ENCODE data around the gene C13orf46.
A peak's percentile ranks its signal among the peaks of the same experiment; 100 is the strongest.
"Not testable (repeated sequence)": the region's sequence is repeated elsewhere in the genome, so short reads cannot be mapped to it uniquely, and the experiment has no call there.

C13orf46 gene

DNA sequence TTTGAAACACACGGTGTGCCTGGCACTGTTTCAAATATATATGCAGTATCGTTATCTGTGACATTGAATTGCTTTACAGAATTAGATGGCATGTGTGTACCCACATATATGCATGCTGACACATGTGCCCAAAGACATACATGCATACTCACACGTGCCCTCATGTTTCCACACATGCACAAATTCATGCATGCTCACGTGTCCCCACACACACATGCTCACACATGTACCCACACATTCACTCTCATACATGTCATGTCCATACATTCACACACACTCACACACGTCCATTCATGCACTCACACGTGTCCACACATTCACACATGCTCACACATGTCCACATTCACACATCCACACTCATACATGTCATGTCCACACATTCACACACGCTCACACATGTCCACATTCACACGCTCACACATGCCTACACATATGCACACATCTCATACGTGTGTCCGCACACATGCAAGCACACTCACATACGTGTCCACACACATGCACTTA is 17.9 kb upstream of the C13orf46 start:
- DNase-seq (ENCODE audit: low read depth): no peak

DNA sequence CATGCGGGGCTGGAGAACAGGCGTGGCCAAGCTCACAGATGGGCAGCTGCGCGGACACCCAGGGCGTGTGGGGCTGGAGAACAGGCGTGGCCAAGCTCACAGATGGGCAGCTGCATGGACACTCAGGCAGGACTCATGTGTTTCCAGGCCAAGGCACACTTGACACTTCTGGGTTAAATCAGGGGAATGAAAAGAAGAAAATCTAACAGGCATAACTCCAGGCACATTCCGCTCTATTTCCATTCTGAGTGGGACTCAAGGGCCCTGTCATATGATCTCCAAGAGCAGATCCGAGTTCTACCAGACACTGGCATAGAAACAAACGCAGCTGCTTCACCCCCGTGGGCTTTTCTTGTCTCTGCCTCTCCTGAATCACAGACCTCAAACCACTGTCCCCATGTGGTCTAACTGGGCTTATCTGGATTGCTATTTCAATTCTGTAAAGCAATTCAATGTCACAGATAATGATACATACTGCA is 17.4 kb upstream of the C13orf46 start:
- no peak for DNase-seq (ENCODE audit: low read depth)

DNA sequence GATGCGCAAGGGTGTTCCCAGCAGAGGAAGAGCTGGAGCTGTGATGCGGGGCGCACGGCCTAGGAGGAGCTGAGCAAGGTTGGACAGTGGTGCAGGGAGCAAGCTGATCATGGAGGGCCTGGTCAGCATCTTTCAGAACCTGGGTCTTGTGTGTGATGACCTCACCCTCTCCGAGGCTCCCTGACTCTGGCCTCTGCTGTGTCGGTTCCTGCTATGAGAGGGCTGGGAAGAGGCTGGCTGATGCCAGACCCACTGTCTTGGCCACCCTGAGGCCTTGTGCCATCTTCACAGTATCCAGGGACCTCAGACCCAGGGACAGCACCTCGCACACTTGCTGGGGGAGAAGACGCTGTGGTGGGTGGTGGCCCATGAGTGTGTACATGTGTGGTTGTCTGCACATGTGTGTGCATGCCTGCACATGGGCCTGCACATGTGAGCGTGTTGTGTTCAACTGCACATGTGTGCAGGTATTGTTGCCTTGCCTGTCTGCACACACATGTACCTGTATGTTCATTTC is 16.5 kb upstream of the C13orf46 start:
- DNase-seq (ENCODE audit: low read depth): no peak

DNA sequence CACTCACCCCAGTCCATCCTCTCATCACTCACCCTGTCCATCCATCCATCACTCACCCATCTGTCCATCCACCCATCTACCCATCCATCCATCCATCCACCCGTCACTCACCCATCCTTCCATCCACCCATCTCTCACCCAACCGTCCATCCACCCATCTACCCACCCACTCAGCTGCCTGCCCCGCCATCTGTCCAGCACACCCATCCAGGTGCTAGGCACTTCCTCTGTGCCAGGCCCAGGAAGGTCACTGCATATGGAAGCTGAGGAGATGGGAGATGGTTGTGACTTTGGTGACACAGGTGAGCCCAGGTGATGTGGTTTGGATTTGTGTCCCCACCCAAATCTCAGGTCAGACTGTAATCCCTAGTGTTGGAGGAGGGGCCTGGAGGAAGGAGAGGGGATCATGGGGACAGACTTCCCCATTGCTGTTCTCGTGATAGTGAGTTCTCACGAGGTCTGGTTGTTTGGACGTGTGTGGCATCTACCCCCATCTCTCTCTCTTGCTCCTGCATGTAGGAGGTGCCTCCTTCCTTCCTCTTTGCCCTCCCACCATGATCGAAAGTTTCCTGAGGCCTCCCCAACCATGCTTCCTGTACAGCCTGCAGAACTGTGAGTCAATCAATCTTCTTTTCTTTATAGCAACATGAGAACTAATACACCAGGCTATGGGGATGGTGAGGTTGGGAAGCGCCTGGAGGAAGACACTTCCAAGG is 15.9 kb upstream of the C13orf46 start:
- no peak for DNase-seq (ENCODE audit: low read depth)

DNA sequence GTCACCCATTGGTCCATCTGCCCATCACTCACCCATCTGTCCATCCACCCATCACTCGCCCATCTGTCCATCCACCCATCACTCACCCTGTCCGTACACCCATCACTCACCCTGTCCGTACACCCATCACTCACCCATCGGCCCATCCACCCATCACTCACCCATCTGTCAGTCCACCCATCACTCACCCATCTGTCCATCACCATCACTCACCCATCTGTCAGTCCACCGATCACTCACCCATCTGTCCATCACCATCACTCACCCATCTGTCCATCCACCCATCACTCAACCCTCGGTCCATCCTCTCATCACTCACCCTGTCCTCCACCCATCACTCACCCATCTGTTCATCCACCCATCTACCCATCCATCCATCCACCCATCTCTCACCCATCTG is 15.0 kb upstream of the C13orf46 start:
- DNase-seq (ENCODE audit: low read depth): not testable (repeated sequence)

DNA sequence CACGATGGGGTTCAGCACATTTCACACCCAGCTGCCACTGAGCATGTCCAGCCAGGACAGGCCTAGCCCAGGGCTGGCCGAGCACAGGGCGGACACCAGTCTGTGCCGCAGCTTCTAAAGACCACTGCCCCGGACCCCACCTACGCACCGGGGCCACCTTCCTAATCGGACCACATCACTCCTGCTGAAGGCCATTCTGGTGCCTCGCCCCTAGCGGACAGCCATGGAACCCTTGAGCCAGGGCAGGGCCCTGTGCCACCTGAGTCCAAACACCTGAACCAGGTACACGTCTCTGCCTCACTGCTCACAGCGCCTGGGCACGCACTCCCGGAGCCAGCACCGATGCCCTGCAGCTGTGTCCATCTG is 8.4 kb upstream of the C13orf46 start:
- DNase-seq (ENCODE audit: low read depth): no peak

DNA sequence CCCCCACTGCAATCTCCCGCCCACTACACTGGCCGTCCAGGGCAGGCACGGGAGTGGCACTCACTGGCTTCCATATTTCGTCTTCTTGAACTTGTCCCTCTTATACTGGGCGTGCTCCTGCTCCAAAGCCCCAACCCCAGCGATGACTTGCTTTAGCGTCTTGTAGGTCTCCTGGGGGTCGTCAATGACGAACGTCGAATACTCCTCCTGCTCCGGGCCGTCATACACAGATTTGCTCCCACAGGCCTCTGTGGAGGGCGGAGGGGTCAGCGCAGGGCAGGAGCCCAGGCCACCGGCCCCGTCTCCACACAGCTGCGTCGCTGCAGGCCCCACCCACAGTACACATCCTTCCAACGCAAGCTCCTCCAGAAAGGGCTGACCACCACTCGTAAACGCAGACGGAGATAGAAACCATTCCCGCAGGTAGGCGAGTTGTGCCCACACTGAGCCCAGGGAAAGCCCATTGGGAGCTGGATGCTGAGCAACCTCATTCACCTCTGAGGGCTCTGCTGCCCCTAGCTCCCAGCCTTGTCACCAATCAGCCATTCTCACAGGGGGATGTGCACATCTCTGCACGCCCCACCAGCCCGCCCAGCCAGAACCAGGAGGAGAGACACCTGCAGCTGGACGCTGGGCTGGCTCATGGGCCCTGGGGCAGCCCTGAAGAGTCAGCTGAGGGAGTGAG is 7.9 kb upstream of the C13orf46 start:
- no peak for DNase-seq (ENCODE audit: low read depth)

DNA sequence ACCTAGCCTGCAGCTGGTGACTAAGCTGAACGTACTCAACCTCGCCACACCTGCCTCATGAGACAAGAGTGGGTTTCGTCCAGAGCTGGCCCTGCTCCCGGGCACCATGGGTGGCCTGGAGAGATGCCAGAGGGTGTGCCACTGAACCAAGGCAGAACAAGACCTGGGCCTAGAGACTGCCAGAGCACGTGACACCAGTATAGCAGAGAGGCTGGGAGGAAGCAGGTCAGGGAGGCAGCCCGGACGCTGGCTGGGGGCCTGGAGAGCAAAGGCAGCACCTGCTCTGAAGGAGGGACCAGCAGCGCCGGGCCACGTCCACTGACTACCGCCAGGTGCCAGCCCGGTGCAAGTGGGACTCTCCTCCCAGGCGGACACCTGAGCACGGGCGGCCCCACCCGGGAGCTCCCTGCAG is 7.3 kb upstream of the C13orf46 start:
- no peak for DNase-seq (ENCODE audit: low read depth)

DNA sequence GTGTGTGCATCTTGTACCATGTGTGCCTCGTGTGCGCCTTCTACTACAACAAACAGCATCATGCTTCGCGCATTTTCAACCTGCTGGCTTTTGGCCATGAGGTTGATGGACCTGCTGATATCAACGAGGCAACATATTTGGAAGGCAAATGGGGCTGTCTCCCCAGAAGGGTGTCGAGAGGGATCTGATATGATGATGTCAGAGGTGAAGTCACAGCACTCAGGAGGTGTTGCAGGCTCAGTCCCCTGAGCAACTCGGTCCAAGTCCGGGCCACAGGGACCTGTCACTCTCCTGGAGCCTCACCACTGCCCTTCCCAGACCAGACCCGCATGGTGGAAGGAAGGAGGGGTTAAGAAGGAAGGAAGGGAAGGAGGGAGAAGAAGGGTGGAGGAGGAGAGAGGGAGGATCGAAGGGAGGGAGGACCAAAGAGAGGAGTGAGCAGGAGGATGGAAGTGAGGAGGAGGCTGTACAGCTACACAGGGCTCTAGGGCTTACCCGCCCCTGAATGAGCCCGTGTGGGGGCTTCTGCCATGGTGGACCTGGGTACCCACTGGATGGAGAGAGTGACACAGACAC is 6.7 kb upstream of the C13orf46 start:
- DNase-seq (ENCODE audit: low read depth): no peak

DNA sequence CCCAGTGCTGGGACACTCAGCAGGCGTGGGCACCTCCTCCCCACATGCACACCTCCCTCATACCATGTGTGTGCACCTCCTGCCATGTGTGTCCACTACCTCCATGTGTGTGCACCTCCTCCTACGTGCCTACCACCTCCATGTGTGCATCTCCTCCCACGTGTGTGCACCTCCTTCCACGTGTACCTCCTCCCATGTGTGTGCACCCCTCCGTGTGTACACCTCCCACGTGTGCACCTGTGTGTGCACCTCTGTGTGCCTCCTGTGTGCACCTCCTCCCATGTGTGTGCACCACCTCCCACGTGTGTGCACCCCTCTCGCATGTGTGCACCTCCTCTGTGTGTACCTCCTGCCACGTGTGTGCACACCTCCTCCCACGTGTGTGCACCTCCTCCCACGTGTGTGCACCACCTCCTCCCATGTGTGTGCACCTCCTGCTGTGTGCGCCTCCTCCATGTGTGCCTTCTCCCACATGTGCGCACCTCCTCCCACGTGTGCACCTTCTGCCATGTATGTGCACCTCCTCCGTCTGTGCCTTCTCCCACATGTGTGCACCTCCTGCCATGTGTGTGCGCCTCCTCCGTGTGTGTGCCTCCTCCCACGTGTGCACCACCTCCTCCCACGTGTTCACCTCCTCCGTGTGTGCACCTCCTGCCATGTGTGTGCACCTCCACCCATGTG is 6.1 kb upstream of the C13orf46 start:
- DNase-seq (ENCODE audit: low read depth): no peak

DNA sequence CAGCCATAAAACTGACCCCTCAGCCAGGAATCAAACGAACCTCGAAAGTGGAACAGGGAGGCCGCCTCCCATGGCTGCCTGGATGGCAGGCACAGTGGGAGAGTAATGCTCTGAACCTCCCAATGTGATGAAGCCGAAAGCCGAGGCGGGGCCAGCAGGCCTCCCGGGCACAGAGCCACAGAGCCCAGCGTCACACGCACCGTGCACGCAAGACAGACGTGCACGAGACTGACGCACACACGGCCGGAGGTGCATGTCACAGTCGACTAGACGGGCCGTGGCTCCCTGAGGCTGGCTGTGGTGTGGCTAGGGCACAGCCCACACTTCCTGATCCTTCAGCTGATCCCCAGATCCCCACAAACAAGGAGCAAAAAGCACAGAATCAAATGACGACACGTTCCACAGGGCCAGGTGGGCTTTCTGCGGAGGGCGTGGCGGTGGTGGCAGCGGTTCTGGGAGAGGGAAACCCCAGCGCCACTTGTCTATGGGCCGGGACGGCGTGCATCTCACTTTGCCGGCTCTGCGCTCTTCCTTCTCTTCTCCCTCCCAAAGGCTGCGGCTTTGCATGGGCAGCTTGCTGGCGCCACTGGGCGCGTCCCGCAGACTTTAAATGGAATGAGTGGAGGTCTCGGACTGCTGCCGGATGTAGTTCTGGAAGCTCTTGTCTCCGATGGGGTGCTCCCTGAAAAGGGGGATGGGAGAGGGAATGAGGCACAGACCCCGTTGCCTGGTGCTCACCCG is 5.0 kb upstream of the C13orf46 start:
- DNase-seq (ENCODE audit: low read depth): no peak

DNA sequence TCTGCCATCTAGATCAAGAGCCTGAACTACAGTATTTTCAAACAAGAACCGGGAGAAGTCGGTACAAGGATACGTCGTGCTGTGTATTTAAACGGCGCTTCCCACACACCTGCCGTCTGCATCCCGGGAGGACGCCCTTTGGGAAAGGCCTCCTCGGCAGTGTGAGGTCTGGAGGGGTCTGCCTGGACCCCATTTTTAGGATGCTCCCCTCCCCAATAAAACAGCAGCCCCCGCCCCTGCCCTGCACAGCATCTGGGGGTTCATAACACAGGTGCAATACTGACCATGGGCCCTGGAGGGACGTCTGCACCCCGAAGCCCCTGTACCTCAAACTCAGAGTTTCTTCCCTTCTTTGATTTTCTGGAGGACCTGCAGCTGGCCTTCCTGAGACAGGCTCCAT is 4.1 kb upstream of the C13orf46 start:
- DNase-seq (ENCODE audit: low read depth): no peak

DNA sequence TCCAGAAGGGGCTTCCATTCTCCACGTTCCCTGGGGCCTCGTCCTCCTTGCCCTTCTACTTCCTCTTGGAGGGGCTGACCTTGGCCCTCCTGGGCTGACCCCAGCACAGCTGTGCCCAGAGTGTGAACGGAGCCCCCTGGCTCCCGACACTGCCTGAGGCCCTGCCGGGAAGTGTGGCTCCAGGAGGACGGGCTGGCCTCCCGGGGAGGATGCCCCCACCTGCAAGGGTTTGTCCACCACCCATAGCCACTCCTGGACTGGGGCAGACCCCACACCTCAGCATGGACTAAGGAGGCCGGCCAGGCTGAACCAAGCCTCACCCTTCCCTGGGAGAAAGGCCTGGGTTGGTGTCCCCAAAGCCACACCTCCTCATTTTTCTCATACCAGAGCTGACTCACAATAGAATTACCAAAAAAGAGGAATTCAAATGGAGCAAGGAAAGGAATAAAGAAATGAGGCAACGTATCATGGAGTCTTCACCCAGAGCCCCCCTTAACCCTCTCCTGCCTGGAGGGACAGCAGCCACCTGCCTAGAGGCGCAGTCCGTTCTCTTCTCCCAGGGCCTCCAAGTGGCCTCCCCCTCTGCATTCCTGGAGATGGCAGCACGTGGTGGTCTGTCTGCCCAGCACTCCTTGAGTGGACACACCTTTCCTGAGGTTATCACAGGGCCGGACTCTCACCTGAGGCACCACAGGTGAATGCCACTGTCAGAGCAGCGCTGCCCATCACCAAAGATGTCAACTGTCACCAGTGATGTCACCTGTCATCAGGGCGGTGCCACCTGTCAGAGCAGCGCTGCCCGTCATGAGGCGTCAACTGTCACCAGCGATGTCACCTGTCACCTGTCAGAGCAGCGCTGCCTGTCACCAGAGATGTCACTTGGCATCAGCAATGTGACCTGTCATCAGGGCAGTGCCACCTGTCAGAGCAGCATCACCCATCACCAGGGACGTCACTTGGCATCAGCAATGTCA is 3.1 kb upstream of the C13orf46 start:
- DNase-seq (ENCODE audit: low read depth): peak; percentile 65

DNA sequence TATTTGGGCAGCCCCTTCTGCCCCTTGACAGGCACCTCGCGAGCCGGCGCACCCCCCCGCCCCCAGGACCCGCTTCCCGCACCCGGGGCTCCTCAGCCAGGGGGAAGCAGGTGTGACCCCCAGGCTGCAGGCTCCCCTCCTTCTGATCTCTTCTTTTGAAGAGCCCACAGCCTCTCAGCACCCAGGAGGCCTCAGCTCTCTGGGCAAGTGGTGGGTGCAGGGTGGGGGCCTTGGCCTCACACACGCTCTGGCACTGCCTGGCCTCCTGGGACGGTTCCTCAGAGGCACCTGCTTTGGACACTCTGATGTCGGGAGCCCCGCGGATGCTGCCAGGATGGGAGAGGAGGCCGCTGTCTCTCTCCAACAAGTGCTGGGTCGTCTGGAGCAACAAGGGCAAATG is 1.5 kb upstream of the C13orf46 start:
- no peak for DNase-seq (ENCODE audit: low read depth)

DNA sequence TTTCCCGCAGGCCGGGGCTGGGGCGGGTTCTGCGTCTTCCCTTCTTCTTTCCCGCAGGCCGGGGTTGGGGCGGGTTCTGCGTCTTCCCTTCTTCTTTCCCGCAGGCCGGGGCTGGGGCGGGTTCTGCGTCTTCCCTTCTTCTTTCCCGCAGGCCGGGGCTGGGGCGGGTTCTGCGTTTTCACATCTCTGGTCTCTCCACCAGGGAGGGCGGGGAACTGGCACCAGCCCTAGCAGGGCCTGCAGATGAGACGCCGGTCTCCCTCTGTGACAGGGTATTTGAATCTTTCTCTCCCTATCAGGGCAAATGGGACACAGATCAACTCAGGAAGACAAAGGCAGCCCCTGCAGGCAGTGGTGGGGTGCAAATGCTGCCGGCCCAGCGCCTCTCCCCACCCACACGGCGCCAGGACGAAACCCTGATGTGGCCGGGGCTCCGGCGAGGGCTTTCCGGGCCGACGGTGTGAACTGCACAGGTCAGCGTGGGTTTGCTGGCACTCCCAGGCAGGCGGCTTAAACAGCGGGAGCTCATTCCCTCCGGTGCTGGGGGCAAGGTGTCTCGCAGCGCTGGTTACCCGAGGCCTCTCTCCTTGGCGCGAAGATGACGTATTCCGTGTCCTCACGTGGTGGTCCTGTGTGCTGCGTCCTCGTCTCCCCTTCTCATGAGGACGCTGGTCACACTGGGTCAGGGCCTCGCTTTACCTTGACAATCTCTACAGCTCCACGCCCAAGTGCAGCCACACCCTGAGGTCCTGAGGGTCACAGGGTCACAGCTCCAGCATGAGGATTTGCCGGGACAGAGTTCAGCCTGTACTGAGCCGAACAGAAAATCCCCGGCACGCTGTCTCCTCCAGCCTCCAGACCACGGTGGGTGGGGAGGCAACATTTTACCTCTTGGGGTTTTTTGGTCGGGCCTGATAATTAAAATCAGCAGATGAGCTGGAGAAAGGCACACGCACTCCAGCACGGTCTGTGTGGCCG is 717 bp upstream of the C13orf46 start:
- DNase-seq (ENCODE audit: low read depth): no peak

DNA sequence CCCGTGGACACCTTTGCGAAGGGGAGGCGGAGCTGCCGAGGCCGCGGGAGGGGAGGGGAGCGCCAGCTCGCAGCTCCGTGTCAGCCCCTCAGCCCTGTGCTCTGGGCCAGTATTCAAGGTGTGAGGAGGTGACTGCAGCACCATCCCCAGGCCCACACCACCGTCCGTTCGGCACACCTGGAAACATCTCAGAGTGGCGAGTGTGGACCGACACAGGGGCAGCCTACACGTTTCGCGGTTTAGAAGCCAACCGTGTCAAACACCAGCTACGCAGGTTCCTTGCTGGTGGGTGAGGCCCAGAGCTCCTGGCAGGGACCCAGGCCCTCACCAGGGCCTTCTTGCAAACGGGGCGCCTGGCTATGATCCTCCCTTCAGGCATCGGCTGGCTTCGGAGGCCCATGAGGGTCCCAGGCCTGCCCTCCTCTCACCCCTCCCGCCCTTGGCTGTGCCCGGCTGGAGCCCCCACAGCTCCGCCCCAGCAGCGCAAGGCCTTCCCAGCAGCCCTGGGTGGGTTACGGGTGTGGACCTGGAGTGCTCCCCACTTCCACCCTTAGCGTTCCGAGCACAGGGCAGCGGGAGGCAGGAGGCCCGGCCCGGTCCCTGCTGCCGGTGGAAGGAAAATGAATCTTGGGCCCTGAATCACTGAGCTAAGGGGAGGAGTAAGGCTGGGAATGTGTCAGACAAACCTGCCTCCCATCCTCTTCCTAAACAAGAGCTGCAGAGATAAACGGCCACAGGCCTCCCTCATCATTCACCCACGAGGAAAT is 1.2 kb downstream of the C13orf46 start:
- no peak for DNase-seq (ENCODE audit: low read depth)

DNA sequence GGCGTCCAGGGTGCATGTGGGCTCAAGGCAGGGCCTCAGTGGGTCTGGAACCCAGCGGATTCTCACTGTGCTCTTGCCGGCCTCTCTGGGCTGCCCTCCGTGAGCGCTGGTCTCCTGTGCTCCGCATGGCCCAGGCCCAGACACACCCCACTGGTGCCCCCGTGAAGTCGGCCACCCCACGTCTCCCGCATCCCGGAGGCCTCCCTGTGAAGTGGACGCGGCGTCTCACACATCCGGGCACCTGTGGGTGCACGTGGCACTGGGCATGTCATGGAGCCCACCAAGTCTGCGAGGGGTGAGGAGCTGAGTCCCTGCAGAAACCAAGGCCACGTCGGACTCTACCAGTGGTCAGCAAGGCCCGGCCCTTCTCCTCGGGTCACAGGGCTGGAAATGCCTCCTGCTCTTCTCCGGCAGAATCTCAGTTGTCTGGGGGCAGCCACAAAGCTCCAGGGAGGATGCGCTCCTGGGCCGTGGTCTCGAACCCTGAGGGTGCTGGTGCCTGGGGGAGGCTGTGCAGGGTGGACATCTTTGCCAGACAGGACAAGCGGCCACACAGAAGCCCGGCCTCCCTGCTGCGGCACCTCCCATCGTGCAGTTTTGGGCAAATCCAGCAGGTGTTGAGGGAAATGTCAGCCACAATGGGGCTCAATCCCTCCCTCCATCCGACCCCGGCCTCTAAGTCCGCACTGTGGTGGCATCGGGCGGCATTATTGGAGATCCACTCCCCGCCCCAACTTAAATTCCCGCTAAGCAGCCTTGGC is 2.2 kb downstream of the C13orf46 start:
- DNase-seq (ENCODE audit: low read depth): no peak
